ENCODE results near the gene NDE1.

GRCh38 chr16:15620611-15621195, 29.3 kb upstream of the NDE1 start:
- no peak for TF ChIP-seq CTCF (IDR thresholded peaks at IDR 0.05; ENCODE audit: poor library complexity)
- no peak for TF ChIP-seq EZH2 (IDR thresholded peaks at IDR 0.05; ENCODE audit: borderline replicate concordance)
- TF ChIP-seq EZH2phosphoT487 (IDR thresholded peaks at IDR 0.05; ENCODE audit: low read depth, severe bottlenecking, unreplicated experiment): no peak

Data from hepatocyte (in vitro differentiated cells).